DMS 273 (cell line): ENCODE results near the gene OR52D1.

Experiments
- DNase-seq: peaks from one replicate; lab custom pipeline; 2025; ENCODE audit not compliant: unreplicated experiment; lab: John Stamatoyannopoulos, UW

Gene OR52D1

DNA sequence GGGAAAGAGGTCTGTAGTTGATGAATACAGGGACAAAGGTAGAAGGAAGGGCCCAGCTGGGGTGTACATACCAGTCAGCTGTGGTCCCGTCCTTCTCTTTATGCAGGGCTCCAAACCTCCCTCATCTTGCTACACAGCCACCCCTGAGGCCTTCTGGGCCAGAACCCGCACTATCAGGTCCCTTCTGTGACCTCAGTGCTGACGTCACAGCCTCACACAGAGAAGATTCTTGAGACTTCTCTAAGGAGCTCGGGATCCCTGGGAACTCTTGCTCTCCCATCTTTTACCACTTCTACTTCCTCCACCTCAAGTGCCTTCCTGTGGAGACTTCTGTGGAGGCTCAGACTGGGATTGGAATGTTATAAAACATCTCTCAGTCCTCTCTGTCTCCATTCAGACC is 21.3 kb downstream of the OR52D1 start, which contains the start of gene UBQLN3:
Gene UBQLN3 (minus strand): TSS at position 155 of the 400 bp plus-strand sequence. CDS start 399 bp downstream, outside the sequence.
- DNase-seq, result no peak

DNA sequence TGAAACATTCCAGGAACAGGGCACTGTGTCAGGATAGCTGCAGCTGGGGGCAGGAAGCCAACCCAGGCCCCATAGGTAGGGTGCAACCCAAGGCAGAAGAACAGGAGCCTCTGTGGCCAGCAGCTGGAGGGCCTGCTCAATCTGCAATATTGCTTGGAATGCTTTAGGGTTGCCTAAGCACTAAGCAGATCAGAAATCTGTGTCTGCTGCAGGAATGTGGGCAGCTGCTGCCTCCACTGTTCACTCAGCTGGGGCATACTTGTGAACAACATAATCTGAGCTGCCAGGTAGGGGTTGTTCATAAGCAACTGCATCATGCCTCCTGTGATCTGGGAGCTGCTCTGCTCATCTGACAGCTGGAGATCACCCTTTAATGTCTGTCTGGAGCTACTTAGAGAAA is 26.4 kb downstream of the OR52D1 start:
- DNase-seq, result no peak

DNA sequence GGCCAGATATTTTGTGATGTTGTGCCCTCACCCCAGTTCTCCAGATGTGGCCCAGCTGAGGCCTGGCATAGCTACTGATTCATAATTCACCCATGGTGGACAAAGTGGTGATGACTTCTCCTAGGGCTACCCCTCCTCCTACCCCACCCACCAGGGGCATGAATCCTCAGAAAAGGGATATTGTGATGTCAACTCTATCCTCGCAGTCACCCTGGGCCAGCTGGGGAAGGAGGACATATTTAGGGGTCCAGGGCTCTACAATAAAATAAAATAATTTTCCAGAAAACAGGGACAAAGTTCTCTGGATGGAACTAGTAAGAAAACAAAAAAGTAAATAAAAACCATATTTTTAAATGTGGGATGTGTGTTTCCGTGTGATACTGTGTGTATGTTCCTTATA is 28.1 kb downstream of the OR52D1 start, which contains the start of gene UBQLNL:
Gene UBQLNL (minus strand): TSS at position 101 of the 400 bp plus-strand sequence. CDS start 258 bp downstream, outside the sequence.
- no peak for DNase-seq

DNA sequence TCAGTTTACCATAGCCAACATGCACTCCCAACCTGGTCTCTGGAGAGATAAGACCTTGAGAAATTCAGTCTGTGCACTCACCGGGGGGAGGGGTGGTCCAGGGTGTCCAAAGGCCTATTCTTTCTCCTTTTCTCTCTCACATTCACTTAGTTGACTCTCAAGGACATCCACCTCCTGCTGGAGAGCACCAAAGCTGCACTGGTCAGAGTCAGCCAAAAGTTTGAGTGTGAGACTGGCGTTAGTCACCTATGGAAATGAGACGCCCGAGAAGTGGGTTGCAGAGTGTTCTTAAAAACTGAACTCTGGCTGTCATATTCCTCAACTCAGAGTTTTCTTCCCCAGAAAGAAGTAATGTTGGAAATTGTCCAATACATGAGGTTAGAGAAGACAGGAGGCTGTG is 33.1 kb downstream of the OR52D1 start:
- no peak for DNase-seq

DNA sequence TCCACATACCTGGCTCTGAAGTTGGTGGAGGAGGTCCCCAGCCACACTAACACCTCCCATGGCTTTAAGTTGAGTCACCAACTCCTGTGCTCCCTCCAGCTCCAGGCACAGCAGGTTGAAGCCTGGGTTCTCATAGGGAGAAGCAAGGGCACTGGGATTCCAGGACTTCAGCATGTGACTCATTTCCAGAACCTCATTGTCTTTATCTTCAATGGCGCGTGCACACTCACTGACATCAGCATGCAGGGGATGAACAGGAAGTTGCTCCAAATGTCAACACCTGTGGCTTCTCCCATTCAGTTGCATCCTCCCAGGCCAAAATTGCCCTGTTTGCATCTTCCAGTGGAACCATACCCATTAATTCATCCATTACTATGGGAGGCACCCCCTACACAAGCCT is 33.8 kb downstream of the OR52D1 start:
- no peak for DNase-seq

DNA sequence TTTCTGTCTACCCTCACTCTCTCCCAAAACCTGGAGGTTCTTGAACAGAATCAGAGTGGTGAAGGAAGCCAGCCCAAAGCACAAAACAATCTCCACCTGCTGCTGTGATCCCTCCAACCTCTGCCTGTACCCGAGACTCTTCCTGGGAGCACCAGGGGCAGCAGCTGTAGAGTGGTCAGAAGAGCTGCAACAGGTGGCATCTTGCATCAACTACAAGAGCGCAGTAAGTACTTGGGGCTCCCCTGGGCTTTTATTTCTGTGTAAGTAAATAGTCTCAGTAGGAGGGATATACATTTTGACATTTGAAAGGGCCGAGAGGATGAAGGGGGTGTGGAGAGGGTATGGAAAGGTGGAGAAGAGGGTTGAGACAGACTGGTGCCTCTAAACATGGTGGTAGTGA is 36.3 kb downstream of the OR52D1 start:
- DNase-seq, result no peak

DNA sequence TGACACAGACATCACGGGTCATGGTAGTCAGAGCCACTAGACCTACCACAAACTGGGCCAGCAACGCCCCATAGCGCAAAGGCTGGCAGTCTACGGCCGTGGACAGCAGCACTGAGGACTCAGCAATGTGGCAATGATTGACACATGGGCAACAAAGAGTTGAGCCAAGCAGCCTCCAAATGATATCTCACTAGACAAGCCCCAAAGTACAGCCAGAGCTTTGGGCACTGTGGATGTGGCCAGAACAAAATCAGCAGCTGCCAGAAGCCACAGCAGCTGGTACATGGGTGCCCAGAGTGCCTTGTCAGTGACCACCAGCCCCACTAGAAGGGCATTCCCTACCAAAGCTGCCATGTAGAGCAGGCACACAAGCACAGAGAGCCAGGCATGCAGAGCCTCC is 39.2 kb downstream of the OR52D1 start:
- no peak for DNase-seq

DNA sequence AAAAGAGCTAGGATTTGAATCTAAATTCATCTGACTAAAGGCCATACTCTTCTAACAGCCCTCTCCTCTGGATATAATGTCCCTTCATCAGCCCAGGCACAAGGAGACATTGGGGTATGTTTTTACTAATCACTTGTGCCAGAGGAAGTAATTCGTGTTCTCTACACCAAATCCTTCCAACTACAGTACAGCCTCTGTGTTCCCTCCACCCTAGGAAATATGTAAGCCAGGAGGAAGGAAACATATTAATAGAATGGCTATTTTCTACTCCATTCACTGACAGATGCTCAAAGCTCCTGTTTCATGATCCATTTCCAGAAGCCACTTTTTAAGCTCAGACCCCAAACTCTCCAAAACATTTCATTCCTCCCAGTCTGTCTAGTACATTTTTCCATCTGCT is 40.0 kb downstream of the OR52D1 start:
- no peak for DNase-seq

DNA sequence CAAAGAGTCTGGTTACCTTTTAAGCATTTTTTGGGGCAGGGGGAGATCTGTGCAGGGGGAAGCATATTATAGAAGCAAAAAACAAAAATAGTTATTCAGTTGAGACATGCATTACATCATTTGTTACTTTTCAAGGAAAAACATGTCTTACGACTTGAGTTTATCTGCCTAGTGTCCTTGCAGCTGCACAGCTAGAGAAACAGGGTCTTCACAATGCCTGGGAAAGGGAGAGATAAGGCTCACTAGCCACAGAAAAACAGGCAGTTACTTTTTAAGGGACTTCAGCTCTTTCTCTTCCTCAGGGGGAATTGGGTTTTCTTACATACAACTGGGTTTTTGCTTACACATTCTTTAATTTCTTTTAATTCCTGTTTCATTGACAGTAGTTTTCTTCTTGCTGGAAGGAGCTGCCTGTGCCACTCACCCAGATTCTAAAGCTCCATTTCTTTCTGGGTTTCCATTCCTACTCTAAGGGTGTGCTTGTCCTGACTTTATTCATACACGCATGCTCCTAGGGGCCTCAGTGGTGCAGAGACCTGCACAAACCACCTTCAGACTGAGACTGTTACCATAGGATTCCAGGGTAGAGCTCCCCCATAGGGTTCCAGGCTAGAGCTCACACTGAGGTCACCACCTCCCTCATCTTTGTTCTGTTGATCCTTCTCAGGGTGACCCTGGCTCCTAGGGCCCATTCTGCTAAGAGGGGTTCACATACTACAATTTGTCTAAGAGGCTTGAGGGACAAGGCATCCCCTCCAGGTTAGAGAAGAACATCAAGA is 42.8 kb downstream of the OR52D1 start:
- no peak for DNase-seq

DNA sequence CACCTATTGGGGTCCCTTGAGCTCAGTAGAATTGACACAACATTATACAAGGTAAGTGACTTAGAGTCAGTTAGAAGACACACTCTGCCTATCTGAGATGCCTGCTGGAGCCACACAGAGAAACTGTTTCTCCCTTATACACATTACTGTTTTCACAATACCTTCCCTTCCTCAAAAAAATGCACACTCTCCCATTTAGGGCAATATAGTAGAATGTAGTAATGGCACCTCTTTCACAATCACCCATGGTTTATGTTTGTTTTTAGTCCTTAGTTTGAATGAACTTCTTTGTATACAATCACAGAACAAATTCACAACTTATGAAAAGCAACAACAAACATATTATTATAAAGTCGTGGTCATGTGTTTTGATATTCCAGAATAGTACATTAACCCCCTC is 45.6 kb downstream of the OR52D1 start:
- DNase-seq, result no peak

DNA sequence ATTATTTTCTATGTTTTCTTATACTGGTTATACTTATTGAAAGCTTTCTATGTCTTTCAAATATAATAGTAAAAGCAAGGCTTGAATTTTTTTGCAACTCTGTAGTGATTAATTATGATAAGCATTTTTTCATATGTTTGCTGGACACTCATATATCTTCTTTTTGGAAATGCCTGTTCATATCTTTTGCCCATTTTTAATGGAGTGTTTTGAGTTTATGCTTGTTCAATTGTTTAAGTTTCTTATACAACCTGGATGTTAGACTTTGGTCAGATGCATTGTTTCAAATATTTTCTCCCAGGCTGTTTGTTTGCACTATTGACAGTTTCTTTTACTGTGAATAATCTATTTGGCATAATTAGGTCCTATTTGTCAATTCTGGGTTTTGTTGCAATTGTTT is 48.0 kb downstream of the OR52D1 start:
- DNase-seq, result no peak
